Measurements from ENCODE around the gene HDGFL3. TPM values are rescaled to one million over a fixed set of nuclear protein-coding genes. Genes with fewer than 3 reads are reported as not detected.
"Not testable (repeated sequence)": the region's sequence is repeated elsewhere in the genome, so short reads cannot be mapped to it uniquely, and the experiment has no call there.

The HDGFL3 gene
- total RNA-seq, 1 donor from 2014 or later: 61.1 TPM

- no peak overlapping the region for H3K4me3 ChIP-seq (ENCODE audit: low read depth, low read length)
- no peak for DNase-seq (ENCODE audit: low read depth)
- no peak for TF ChIP-seq CTCF (conservative IDR thresholded peaks at IDR 0.05; ENCODE audit: low read depth, low read length)
Observed at GRCh38 chr15:83225449-83225848, 17.8 kb upstream of the HDGFL3 start.

- H3K4me3 ChIP-seq (ENCODE audit: low read depth, low read length); DNase-seq (ENCODE audit: low read depth): not testable (repeated sequence)
Observed at GRCh38 chr15:83221781-83222180, 14.2 kb upstream of the HDGFL3 start.

DNA sequence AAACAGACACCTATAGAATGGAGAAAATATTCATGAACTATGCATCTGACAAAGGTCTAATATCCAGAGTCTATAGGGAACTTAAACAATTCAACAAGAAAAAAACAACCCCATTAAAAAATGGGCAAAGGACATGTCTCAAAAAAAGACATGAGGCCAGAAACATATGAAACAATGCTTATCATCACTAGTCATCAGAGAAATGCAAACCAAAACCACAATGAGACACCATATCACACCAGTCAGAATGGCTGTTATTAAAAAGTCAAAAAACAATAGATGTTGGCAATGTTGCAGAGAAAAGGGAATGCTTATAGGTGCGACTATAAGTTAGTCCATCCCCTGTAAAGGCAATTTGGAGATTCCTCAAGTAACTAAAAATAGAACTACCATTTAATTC lies 11.4 kb upstream of the HDGFL3 start:
- no peak for TF ChIP-seq CTCF (conservative IDR thresholded peaks at IDR 0.05; ENCODE audit: low read depth, low read length)
- DNase-seq (ENCODE audit: low read depth): no peak
- H3K4me3 ChIP-seq (ENCODE audit: low read depth, low read length): no peak overlapping the region

GRCh38 chr15:83215306-83215705 lies 7.7 kb upstream of the HDGFL3 start:
- TF ChIP-seq CTCF (conservative IDR thresholded peaks at IDR 0.05; ENCODE audit: low read depth, low read length): no peak

DNA sequence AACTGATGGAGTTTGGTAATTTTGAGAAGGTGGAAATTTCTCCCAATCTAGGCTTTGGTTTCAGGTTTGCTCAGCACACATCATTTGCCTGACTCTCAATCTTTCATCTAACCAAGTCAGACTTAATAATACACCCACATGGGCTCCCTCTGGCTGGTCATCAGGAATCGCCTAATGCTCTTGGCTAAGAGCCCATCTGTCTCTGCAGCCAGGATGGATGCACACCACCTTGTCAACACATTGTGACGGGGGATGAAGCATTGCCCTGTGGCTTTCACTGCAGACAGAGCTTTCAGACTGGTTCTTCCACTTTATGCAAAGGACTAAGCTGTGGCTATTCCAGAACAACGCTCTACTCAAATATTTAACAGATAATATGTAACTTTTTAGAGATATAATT lies 3.0 kb upstream of the HDGFL3 start:
- no peak overlapping the region for H3K4me3 ChIP-seq (ENCODE audit: low read depth, low read length)
- no peak for DNase-seq (ENCODE audit: low read depth)
- no peak for TF ChIP-seq CTCF (conservative IDR thresholded peaks at IDR 0.05; ENCODE audit: low read depth, low read length)

More at GRCh38 chr15:83215306-83215705, 7.7 kb upstream of the HDGFL3 start:
- H3K4me3 ChIP-seq (ENCODE audit: low read depth, low read length): no peak overlapping the region
- no peak for DNase-seq (ENCODE audit: low read depth)

DNA sequence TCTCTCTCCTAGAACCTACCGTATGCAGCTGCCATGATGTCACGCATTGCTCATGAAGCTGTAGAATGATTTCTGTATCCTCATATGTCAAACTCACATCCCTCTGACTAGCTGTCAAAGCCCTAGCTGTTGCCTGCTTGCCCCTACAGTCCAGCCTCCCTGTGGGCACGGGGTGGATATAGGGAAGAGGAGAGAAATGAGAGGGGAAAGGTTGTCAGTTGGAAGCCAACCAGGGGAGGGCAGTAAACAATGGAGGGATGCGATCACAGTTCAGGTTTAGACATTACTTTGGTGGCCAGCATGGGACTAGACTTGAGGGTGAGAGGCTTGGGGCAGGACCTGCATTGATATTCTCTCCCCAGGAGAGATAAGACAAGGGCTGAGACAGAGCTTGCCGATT lies 1.7 kb upstream of the HDGFL3 start:
- no peak for TF ChIP-seq CTCF (conservative IDR thresholded peaks at IDR 0.05; ENCODE audit: low read depth, low read length)
- no peak for DNase-seq (ENCODE audit: low read depth)
- H3K4me3 ChIP-seq (ENCODE audit: low read depth, low read length): no peak overlapping the region

- no peak for TF ChIP-seq CTCF (conservative IDR thresholded peaks at IDR 0.05; ENCODE audit: low read depth, low read length)
- H3K4me3 ChIP-seq (ENCODE audit: low read depth, low read length): peak overlapping the region; percentile 68
- no peak for DNase-seq (ENCODE audit: low read depth)
Observed at GRCh38 chr15:83208367-83208661, 691 bp upstream of the HDGFL3 start.
